Superior temporal gyrus (tissue), 1 donor: ENCODE measurements around the gene TMEM176B.
"Not testable (repeated sequence)": the region's sequence is repeated elsewhere in the genome, so short reads cannot be mapped to it uniquely, and the experiment has no call there.

Source experiments
- DNase-seq: peaks from one replicate; pipeline ENCODE4 v3.0.0-alpha.2; 2016; ENCODE audit errors: extremely low spot score

TMEM176B gene

DNA sequence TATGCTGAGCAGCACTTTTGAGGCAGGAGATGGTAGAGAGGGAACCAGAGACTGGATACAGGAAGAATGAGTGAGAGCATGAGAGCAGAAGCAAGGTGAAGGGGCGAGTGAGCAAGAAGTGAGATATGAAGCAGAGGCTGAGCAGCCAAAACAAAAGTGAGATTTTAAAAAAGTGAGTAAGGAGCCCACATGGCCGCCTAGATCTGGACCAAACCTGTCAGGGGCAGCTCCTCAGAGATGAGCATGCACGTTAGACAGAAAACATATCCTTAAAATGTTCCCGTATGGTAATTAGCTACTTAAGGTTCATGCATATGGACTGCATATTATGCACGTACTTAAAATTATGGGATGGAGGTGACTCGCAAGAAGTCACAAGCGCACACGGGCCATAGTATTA, 22.9 kb upstream of the TMEM176B start:
- DNase-seq, result no peak

DNA sequence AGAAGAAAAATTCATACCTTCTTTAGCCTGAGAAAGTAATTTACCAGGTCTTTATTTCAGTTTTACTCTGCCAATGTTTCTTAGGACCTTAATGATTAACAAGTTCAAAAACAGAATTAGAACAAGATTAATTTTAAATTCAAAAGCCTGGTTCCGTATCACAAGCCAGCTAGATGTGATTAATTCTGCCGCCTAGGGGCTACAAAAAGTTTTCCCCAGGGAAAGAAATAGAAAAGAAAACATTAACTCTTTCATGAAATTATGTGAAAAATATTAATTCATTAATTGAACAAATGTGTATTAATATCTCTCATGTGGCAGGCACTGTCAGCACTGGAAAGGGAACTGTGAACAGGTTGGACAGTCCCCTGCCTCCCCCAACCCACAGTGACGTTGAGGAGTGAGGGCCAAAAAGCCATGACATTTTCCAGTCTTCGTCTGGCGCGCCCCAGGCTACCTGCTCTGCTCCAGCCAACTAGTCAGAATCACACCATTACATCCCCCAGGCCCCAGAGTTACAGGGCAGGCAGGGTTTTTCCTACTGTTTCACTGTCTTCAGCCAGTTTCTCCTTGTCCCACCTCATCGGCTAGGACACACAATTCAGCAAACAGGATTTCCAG, 20.5 kb upstream of the TMEM176B start:
- DNase-seq, result no peak

DNA sequence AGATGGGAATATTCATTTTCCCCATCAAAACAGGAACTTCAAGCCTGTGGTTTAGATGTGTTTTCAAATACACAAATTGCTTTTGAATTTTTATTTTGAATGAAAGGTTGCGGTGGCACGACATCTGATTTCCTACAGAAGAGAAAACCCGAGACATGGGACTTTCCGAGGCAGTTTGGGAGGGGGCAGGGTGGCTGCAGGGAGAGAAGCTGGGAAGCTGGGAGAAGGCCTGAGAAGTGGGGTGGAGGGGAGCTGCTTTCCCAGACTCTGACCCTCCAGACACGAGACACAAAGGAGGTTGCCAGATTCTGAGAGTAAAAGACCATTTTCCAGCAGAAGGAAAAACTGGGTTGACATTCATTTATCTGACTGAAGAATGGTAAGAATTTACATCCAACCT, 20.0 kb upstream of the TMEM176B start:
- DNase-seq, result no peak

DNA sequence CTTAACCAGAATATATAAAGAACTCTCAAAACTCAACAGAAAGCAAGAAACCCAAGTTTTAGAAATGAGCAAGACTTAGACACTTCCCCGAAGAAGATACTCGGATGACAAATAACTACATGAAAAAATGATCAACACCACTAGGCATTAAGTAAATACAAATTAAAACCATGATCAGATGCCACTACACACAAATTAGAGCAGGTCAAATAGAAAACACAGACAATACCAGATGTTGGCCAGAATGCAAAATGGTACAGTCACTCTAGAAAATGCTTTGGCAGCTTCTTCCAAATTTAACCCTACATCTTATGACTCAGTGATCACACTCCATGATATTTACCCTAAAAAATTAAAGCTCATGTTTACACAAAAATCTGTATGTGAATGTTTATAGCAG, 18.8 kb upstream of the TMEM176B start:
- DNase-seq, result no peak

DNA sequence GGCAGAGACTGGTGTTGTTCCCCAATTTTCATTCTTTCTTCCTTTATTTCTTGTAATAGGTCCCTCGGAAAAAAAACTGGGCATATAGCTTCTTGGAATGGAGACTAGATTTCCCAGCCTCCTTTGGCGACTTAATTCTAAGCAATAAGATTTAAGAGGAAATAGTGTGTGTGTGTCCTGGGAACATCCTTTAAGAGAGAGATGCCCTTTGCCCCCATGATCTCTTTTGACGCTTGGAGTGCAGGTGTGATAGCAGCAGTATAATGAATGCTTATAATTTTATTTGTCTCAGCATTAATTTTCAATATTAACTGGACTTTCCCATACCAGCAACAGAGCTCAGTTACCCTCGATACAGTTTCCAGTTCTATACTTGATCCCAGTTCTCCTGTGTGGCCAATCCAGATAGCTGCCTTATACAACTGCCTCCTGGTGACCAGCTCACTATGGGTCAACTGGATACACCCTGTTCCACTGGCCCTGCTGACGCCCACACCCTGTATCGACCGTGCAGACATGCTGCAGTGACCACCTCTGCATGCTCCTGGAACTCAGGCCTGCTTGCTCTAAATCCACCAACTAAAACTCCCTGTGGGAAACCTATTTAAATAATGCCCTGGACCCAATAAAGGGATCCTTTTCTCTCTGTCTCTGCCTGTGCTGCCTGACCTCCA, 14.3 kb upstream of the TMEM176B start:
- DNase-seq, result no peak

DNA sequence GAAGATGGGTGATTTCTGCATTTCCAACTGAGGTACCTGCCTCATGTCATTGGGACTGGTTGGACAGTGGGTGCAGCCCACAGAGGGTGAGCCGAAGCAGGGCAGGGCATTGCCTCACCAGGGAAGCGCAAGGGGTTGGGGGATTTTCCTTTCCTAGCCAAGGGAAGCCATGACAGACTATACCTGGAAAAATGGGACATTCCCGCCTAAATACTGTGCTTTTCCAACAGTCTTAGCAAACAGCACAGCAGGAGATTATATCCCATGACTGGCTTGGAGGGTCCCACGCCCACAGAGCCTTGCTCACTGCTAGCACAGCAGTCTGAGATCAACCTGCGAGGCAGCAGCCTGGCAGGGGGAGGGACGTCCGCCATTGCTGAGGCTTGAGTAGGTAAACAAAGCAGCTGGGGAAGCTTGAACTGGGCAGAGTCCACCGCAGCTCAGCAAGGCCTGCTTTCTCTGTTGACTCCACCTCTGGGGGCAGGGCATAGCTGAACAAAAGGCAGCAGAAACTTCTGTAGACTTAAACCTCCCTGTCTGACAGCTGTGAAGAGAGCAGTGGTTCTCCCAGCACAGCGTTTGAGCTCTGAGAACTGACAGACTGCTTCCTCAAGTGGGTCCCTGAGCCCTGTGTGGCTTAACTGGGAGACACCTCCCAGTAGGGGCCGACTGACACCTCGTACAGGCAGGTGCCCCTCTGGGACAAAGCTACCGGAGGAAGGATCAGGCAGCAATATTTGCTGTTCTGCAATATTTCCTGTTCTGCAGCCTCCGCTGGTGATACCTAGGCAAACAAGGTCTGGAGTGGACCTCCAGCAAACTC, 7.7 kb upstream of the TMEM176B start:
- DNase-seq, result not testable (repeated sequence)

DNA sequence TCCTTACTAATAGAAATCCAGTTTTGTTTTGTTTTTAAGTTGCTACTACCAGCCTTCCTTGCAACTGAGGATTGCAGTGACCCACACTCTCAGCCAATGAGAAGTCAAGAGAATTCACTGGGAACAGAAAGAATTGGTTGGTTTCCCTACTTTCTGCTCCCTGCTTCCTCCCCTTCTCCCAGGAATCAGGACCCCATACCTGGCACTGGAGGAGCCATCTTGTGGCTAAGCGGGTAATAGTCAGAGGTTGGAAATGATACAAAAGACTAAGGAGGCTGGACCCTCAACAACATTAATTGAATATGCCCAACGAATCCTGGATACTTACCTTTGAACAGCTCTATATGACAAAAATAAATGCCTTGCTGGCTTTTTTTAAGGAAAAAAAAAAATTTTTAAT, 6.7 kb upstream of the TMEM176B start:
- DNase-seq, result no peak

DNA sequence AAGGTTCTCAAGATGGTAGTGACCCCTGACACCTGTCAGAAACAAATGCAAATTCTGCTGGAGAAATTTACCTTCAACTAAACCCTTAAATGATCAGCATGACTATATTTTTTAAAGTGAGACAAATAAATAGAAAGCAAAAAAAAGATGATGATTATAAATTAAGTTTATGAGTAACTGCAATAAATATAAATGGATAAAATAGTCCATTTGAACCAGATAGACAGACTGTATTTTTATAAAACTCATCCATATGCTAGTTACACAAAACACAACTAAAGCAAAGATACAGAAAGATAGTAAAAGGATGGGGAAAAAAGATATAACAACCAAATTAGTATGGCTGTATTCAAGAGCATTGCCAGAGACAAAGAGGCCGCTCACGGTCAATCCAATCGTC, 6.3 kb upstream of the TMEM176B start:
- no peak for DNase-seq

DNA sequence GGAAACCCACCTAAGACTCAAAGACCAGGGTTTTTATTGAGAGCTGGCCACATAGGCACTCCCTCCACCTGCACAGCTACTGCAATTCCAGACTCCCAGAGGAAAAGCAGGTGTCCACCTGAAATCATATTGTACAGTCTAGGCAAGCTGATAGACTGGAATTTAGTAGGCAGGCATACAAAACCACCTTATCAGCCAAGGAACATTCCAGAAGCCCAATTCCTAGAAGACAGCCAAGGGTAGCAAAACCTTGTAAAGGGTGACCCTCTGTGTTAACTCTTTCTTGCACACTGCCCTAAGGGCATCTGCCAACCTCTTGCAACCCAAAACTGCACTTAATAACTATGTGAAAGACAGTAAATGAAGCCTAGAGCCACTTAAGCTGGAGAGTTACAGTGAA, 5.7 kb upstream of the TMEM176B start:
- DNase-seq, result no peak

DNA sequence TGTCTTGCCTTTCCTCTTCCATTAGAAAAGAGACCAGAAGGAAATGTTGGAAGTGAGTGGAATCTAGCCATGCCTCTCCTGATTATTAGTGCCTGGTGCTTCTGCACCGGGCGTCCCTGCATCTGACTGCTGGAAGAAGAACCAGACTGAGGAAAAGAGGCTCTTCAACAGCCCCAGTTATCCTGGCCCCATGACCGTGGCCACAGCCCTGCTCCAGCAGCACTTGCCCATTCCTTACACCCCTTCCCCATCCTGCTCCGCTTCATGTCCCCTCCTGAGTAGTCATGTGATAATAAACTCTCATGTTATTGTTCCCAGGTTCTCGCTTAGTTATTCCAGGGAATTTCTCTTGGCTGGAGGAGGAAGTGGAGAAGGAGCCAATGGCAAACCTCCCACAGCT, 4.6 kb upstream of the TMEM176B start:
- no peak for DNase-seq

DNA sequence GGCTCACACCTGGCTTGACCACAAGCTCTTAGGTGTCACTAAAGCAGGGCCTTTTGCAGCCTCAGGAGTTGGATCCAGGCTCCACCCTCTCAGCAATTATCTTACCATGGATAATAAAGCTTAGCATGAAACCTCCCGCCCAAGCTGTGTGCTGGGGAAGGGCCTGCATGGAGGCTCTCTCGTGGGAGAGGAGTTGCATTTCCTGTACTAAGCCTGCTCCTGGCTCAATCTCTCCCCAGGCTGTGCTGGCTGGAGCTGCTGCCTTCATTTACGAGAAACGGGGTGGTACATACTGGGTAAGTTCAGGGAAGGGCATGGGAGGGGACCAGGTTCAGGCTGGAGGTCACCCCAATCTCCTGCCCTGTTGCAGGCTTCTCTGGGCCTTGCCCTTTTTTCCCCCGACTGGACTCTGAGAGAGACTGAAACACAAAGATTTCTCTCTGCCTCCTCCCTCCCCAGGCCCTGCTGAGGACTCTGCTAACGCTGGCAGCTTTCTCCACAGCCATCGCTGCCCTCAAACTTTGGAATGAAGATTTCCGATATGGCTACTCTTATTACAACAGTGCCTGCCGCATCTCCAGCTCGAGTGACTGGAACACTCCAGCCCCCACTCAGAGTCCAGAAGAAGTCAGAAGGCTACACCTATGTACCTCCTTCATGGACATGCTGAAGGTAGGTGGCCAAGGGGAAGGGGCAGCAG, 3.1 kb upstream of the TMEM176B start:
- no peak for DNase-seq

DNA sequence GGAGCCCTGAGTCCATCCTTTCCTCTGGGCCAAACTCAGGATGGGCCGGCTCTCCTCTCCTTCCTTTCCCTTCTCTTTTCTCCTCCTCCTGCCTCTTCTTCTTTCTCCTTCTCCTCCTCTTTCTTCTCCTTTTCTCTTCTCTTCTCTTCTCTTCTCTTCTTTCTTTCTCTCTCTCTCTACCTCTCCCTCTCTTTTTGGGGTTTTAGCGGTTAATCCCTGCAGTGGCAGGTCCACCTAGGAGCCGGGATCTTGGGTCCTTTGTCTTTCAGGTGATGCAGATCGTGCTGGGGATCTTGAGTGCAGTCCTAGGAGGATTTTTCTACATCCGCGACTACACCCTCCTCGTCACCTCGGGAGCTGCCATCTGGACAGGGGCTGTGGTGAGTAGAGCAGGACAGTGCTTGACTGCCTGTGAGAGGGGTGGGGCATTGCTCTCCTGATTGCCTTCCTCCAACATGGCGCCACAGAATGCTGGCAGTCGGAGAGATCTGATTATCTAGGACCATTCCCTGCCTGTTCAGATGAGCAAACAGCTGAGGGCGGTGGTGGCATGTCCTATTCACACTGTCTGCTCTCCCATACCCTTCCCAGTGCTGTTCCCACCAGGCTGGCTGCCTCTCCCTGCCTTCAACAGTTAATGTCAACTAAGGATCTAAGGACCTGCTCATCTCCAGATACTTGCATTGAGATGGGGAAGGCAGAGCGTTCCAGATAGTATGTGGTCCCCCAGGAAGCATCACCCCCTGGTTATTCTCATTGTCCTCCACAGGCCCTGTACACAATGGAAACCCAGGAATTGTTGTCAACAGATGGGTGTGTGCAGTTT, 2.0 kb upstream of the TMEM176B start:
- no peak for DNase-seq

DNA sequence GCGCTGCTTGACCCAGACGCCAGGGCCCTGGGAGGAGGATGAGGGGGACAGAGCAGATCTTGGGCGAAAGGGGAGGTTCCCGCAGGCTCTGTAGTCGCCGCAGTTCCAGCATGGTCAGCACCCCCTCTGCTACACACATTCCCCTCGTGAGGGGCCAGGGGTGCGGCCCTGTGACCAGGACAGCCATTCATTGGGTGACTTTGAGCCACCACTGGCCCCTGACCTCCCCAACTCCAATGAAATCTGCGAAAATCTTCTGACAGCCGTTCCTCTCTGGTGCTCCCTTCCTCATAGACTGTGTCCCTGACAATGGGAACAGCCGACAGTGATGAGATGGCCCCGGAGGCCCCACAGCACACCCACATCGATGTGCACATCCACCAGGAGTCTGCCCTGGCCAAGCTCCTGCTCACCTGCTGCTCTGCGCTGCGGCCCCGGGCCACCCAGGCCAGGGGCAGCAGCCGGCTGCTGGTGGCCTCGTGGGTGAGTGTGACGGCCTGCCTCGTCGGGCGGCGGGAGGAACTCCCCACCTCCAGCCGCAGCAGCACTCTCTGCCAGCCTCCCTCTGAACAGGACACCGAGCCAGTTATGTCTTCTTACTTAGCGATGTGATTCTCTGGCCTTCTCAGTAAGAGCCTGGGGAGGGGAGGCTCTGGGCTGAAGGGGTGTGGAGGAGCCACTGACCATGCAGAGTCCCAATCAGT, 1.2 kb upstream of the TMEM176B start:
- DNase-seq, result no peak

DNA sequence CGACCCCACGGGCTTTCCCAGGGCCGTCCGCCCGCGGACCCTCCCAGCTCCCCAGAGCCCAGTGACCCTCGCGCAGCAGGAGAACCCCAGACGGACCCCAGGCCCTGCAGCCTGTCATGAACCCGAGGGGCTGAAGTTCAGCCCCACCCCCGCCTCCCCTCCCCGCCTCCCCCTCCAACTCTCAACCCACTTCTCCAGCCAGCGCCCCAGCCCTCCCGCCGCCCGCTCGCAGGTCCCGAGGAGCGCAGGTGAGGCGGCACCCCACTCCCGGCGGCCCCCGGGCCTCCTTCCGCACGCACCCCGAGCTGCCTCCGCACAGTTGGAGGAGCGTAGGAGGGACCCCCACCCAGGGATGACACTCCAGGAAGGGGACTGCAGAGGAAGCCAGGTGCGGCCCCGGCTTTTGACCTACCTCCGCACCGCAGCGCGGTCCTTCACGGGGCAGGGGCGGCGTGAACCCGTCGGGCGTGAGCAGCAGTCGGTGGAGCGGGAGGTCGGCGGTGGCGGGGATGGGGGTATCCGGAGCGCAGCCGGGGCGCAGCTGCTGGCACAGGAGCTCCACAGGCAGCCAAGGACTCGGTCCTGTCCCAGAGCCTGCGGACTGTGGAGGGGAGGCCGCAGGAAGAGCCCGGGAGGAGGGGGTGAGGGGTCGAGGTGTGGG, 547 bp upstream of the TMEM176B start, which contains the start of gene TMEM176A:
TSS of gene TMEM176A (plus strand) at position 189 of the 661 bp plus-strand sequence. CDS start 782 bp downstream, outside the sequence.
- no peak for DNase-seq

DNA sequence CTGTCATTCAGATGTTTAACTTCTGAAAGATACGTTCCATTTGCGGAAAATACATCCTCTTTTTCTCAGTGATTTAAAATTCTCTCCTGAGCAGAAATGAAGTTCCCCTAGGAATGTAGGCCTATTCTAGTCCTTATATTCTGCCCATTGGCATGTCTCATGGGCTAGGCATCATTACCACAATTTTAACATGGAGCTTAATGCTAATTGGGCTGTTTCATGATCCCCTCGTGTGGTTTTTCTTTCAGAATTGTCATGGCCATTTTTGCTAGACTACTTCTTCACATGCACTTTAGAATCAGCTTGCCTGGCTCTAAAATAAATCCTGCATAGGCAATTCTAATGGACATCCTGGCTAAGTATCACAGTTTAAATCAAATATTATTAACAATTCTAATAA, 1.0 kb downstream of the TMEM176B start:
- DNase-seq, result no peak

DNA sequence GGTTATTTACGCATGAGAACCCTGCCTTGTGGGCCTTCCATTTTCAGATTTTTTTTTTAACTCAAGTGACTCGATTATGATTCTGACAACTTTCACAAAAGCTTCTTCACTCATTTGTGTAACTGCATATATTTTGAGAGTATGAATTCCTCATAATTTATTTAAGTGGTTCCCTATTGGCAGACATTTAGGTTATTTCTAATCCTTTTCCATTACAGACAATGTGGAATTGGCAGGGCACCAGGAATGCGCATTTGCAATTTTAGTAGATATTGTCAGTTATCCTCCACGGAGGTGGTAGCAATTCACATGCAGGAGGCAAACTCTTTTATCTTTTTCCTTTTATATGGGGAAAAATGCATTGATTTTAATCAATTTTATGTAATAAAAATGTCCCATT, 2.5 kb downstream of the TMEM176B start:
- DNase-seq, result no peak

DNA sequence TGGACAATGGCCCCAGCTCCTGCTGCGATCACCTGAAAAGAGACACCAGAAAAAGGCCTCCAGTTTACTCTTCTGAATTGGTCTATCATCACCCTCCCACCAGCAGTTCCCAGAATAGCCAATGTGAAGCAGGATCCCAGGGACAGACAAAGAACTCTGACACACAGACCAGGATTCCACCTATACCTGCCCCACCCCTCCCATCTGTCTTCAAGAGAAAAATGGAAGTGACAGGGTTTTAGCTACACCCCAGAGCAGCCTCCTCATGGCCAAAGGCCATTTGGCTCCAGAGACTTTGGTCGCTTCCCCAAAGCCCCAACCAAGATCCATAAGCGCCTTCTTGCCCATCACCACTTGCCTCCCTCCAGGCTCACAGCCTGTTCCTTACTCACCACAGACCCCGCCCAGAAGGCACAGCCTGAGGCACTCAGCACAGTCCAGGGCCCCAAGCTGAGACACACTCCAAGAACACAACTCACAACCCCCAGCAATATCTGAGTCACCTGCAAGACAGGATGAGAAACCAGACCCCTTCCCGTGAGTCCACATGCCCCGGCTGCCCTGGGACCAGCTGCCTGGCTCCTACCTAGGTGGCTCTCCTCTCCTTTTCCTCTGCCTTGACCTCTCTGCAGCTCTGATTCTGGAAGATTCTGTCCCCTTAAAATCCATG, 6.5 kb downstream of the TMEM176B start:
- DNase-seq, result no peak

DNA sequence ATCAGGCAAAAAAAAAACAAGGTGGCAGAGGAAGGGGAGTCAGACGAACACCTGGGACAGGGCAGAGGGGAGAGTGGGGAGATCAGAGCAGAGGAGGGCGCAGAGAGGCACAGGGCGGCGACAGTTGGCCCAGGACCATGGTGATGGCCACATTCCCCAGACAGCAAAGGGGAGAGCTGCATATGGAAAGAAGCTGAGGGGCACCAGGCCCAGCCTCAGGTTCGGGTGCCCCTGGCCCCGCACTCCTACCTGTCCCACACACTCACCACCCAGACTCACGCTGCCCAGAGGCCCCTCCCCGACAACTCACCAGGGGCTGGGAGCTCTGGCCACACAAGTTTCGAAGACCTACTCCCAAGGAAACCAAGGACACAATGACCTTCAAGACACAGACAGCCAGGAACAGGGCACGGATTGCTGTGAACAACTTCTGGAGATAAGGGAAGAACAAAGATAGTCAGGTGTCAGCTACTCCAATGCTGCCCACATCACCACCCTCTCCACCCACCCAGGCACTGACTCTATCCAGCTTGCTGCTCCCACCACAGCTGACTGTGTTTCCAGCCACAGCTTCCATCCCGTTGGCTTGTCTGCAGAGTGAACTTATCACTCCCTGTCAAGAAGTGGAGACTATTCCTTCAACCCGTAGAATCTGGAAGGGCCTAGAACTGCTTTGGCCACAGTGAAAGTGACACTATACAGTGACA, 8.3 kb downstream of the TMEM176B start:
- no peak for DNase-seq

DNA sequence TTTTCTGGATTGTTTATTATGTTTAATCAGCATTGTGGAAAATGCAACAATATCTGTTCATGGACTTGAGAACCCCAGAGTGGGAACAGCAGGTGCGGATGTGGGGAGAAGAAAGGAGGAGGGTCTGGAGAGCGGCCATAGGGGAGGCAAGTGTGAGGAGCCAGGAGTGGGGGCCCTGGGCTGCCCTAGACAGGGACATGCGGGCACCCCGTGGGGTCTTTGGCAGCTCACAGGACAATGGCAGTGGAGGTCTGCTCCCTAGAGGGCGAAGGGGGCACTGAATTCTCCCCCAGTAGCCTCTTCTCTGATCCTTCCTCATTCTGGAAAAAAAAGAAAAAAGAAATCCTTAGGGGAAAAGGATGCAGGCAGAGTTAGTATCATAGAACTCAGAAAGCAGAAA, 8.9 kb downstream of the TMEM176B start:
- DNase-seq, result no peak
